ENCODE data around the gene PM20D2.

- TF ChIP-seq CTCF (IDR thresholded peaks at IDR 0.05): no peak
- TF ChIP-seq POLR2A (IDR thresholded peaks at IDR 0.05): no peak
These were observed 26.9 kb upstream of the PM20D2 start for GRCh38 chr6:89118931-89119330.
